22Rv1 (cell line): ENCODE measurements around the gene SEPTIN12.

Source experiments
- CTCF ChIP-seq: fragments of 450-650 bp; IDR thresholded peaks from 2 replicates; pipeline ENCODE4 v1.5.1; 2017; ENCODE audit warnings: mild to moderate bottlenecking
- ZFX ChIP-seq: fragments of 450-650 bp; IDR thresholded peaks from 2 replicates; pipeline ENCODE4 v1.6.1; 2017; ENCODE audit warnings: antibody characterized with exemption, borderline replicate concordance

- TF ChIP-seq ZFX = no peak
- no peak for TF ChIP-seq CTCF
Observed at GRCh38 chr16:4826980-4827379, 38.8 kb upstream of the SEPTIN12 start.
